Measurements from ENCODE around the gene FEZ2. TPM values are rescaled to one million over a fixed set of nuclear protein-coding genes. Genes with fewer than 3 reads are reported as not detected.

Gene FEZ2
- total RNA-seq, 1 experiment from 2014 or later: 26.5 TPM

DNA sequence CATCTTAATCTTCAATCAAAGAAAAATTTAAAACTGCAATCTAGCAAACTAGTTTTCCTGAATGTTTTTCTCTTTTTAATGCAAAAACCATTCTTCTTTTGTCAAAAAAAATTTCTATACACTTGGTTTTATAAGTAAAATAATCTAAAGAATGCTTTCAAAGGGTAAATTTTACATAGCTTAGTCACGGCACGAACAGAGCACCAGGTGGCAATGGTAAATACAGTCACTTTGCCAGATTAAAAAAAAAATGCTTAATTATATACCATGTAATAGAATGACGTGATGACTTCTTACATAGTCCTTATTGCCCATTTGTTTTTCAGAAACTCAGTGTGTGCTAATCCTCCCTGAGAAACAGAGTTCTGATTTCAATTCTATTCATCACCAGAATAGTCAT lies 10.4 kb downstream of the FEZ2 start:
- no peak for DNase-seq (ENCODE audit: low spot score)

DNA sequence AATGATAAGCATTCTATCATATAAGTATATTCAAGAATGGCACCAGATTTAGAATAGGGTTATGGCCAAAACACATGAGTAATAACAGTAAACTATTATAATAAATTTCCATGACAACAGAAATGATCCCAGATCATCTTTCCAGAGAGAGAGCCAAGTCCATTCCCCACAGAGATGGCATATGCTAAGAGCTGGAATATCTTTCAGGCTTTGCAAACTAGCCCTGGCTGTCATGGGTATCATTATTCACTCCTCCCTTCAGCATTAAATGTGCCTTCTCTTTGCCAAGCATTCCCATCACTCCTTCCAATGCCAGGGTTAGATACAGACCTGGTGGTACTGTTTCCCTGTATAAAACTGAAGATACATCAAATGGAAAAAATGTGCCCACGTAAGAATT lies 10.9 kb downstream of the FEZ2 start:
- no peak for DNase-seq (ENCODE audit: low spot score)

DNA sequence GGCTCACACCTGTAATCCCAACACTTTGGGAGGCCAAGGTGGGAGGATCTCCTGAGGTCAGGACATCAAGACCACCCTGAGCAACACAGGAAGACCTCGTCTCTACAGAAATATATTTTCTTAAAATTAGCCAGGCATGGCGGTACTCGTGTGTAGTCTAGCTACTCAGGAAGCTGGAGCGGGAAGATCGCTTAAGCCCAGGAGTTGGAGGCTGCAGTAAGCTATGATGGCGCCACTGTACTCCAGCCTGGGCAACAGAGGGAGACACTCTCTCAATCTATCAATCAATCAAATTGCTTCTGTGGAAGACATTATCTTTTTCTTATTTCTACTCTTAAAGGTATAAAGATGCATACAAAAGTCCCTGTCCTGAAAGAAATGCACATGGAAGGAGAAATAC lies 11.3 kb downstream of the FEZ2 start:
- no peak for DNase-seq (ENCODE audit: low spot score)

DNA sequence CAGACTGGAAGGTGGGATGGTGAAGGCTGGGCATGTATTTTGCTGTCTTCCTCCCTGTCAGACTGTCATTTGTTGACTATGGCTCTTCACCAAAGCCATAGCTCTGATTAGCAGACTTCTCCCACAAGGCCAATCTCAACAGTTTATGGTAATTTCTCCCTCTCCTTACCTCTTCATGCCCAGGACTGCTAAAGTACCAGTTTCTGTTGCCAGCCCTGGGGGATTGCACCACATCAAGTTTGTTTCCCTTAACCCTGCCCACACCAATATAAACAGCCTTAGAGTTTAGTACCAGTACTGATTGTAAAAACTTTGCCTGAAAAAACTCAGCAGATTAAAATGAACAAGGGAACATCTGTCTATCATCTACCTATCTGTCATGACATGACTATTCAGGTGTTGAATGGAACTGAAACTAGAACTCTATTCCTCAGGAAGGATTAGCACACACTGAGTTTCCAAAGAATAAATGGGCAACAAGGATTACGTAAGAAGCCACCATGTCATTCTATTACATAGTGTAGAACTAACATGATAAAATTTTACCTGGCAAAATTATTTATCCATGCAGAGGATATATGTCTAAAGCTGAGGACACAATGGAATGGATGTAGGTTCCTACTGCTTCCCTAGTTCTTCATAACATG lies 13.7 kb downstream of the FEZ2 start:
- no peak for DNase-seq (ENCODE audit: low spot score)

DNA sequence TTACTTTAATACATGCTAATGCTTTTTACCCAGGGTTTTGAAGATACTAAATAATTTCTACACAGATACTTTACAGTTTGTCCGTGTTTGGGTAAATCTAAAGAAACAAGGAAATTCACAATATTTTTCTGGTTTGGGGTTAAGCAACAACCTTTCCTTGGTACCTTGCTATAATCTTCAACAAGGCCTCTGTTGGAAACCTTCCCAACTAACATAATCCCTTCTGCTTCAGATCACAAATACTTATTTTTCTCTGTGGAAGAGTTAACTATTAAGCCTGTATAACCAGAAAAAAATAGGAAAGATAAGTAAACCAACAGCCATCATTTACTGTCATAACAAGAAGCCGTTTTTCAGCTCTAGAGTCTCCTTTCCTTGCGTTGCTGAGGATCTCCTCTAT lies 15.0 kb downstream of the FEZ2 start:
- no peak for DNase-seq (ENCODE audit: low spot score)

DNA sequence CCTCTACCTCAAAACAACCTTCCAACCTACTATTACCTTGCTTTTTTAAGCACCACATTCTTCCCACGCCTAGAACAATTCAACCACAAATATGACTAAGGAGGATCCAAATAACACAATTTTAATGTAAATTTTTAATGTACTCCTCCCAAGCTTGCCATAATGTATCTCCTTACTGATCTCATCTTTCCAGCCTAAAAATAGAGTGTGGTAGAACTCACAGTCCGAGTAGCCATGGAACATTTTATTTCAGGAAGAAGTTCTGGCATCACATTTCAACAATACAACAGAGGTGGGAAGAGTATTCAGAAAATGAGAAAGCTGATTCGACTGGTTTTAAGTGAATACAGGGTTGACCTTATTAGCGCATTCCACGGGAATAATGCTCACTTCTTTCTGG lies 15.4 kb downstream of the FEZ2 start:
- no peak for DNase-seq (ENCODE audit: low spot score)

DNA sequence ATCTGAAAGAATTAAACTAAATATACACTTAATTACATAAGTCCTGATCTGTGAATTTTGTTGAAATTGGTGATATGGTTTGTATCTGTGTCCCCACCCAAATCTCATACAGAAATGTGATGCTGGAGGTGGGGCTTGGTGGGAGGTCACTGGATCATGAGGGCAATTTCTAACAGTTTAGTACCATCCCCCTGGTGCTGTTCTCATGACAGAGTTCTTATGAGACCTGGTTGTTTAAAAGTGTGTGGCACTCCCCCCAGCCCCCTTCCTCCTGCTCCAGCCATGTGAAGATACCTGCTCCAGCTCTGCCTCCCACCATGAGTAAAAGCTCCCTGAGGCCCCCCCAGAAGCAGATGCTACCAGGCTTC lies 18.7 kb downstream of the FEZ2 start:
- no peak for DNase-seq (ENCODE audit: low spot score)

DNA sequence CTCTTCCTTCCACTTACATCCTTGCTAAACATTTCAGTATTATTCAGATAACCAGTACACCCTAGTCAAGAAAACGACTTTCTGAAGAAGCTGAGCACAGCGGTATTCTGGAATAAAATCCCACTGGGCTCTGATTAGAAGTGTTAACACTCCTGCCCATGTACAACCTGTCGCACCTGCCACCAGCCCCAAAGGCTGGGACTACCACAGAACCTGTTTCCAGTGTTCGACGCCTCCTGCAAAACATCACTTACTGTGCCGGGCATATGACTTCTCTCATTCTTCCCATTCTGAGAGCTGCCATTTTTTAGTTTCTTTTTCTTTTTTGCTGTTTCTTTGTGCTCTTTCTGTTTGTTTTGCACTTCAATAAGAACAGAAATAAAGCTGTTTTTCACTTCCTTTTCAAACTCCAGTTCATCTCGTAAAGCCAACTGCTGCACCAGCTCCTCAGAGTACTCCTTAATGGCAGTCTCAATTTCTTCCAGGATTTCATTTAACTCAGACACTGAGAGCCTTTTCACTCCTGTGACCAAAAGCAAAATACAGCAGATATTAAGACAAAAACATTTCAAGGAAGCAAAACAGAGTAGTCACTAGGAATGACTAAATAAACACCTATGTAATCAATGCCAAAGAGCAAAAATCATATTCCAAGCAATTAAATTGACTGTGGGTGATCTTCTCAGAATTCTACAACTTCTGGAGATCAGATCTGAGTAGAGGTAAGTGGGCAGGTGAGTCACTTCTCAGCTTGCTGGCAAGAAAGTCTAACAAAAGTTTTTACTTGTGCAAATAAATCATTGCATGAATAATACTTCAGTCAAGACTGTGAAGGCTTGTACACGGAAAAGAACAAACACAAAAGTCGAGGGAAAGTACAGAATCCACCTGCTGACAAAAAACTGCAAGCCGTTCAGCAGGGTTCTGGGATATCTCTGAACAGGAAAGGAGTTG lies 19.3 kb downstream of the FEZ2 start:
- DNase-seq (ENCODE audit: low spot score): no peak

DNA sequence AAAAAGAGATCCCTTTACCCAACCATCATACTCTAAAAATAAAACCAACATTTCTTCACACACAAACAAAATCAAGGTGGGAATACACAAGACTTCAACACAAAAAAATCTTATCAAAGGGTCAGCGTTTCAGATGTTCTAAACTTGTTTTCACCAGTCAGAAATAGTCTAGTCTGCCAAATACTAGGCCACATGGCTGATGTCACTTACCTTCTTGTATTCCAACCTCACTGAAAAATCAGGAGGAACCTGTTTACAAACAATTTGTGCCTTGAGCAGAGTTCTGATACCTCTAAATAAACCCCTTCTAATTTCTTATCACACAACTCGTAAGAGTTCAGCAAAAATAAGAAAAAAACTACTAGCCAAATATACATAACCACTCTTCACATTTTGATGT lies 20.1 kb downstream of the FEZ2 start:
- DNase-seq (ENCODE audit: low spot score): no peak

DNA sequence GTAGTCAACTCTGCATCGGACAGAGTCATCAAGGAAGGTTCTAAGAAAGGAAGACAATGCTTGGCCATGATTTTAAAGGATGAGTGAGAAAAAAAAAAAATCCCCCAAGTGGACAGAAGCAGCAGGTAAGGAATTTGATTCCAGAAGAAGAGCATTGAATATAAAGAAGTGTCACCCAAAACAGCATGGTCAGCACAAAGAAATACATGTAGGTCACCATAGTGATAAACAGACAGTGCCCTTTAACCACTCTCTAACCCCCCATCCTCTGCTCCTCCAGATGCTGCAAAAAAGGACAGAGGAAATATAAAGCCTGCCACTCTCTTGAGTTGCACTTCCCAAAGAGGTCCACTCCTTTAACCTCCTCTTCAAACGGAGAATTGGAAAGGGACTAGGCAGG lies 23.4 kb downstream of the FEZ2 start:
- DNase-seq (ENCODE audit: low spot score): no peak

DNA sequence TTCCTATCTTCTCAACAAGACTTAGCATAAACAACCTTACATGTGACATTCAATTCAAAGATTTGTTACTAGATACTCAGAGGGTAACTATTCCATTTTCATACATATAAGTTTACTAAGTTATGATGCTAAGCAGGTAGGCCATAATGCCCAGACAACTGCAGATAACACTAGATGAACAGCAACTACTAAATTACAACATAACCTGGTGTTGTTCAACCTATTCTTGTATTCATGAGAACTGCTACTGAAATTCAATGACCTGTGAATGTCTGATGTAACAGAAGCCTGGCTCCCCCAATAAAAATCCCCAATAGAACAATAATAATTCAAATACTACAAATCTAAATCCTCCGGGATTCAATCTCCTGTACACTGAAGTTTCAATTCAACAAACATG lies 24.8 kb downstream of the FEZ2 start:
- DNase-seq (ENCODE audit: low spot score): no peak

DNA sequence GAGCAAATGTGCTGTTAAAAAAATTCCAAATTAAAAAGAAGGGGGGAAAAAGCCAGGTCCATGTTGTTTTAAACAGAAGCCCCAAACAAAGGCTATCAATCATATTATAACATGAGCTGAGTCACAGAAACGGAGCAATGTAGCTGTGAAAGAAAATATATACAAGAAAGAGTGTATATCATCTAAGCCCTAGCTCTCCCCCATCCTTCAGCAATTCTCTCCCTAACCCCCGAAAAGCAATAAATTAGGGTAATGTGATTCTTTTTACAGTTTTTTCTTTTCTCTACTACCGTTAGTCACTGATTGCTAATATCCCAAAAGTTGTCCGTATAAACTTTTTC lies 25.3 kb downstream of the FEZ2 start:
- DNase-seq (ENCODE audit: low spot score): no peak

DNA sequence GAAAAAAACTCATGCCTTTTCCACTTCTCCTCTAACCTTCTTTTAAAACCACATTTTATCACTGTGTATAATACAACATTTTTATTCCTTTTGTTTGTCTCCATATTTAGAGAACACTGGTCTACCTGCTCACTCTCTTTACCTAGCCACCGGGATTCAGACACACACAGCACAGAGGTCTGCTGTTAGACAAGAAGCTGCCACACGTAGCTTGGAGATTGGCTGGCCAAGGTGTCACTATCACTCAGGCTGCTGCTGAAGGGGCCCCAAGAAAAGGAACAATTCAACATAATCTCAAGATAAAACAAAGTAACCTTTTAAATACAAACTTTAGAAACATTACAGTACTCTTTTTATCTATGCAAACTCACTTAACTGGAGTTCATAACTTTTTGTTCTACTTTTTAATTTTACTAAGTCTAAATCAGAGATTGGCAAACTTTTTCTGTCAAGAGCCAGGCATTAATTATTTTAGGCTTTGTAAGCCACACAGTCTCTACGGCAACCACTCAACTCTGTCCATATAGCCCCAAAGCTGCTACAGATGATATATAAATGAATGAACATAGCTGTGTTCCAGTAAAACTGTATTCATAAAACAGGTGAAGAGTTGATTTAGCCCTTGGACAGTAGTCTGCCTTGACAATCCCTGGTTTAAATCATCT lies 25.8 kb downstream of the FEZ2 start:
- no peak for DNase-seq (ENCODE audit: low spot score)

DNA sequence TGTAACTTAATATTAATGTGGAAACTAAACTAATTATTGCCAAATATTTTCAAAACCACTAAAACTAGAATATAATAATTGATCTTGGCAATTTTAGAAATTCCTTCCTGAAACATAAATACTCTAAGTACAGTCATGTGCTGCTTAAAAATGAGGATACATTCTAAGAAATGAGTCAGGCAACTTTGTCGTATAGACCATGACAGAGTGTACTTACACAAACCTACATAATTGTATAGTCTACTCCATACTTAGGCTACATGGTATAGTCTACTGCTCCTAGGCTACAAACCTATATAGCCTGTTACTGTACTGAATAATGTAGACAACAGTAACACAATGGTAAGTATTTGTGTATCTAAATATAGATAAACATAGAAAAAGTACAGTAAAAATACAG lies 27.6 kb downstream of the FEZ2 start:
- no peak for DNase-seq (ENCODE audit: low spot score)

DNA sequence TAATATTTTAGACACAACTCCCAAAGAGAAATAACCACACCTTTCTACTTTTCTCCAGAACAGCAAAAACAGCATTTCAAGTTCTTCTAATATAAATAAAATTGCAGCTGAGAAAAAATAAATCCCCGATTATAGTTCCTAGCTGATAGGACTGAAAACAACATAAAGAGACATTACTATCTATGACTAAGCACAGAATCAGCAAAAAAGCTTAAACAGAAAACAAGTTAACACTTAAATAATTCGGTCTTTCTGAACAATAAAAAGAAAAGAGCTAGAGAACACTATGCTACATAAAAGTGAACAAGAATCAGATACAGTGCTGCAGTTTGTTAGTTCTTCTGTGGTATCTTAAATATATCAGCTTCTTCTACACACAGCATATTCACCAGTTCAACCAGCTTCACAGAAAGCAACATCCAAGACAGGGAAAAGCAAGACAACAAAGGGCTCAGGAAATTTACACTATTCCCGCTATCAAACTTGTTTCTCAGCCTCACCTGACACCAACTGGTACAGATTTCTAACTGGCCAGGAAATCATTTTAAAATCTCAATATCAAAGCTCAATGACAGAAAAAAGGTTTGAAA lies 28.6 kb downstream of the FEZ2 start:
- DNase-seq (ENCODE audit: low spot score): no peak

DNA sequence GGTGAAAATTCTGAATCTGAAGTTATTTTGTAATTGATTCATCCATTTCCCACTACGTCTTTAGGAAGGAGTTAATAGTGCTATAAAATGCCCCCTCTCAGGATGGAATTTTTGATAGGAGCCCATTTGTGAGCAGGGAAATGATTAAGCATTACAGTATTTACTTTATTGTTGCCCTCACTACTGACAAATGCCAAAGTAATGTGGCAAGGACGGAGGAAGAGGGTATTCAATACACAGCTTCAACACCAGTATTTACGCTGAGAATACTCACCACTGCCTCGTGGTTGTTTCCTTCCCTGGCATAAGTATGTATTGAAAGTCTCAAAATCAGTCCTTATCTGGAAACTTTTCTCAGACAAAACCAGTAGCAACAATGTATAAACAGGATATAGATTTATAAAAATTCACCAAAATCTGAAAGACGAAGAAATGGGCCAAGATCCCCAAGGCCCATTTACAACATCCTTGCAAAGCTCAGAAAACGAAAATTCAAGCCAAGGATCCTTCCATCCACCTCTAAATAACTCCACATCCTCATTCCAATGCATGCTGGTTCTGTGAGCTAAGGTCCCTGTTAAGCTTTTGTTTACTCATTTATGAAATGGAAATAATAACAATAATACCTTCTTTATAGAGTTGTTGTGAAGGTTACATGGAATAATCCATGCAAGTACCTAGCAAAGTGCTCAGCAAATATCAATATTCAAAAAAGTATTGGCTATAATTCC lies 29.3 kb downstream of the FEZ2 start:
- DNase-seq (ENCODE audit: low spot score): peak; percentile 6

DNA sequence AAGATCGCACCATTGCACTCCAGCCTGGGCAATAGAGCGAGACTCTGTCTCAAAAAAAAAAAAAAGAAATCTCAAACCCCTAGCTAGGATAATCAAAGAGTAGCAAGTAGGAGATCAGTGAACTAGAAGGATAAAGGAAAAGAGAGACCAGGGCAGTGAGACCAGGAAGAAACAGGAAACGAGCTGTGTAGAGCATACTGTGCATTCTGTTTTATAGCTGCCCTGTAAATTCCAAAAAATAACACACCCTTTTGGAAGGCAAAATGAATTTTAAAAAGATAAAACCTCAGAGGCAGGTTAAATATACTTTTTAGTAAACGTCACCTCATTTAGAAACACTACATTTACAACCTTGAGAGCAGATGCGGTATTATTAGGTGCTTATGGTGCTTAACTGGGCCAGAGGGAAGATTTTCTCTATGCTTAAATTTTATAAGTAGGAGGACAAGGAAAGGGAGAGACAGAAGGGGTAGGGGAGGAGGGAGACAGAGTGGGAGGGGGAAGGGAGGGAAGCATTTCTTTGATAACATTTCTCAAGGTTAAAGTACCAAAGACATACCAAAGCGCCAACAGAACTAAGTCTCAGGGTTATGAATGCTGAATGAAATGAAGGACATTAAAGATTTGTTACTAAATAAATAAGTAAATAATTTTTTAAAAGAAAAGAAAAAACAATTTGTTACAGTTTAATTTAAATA lies 30.1 kb downstream of the FEZ2 start:
- no peak for DNase-seq (ENCODE audit: low spot score)

DNA sequence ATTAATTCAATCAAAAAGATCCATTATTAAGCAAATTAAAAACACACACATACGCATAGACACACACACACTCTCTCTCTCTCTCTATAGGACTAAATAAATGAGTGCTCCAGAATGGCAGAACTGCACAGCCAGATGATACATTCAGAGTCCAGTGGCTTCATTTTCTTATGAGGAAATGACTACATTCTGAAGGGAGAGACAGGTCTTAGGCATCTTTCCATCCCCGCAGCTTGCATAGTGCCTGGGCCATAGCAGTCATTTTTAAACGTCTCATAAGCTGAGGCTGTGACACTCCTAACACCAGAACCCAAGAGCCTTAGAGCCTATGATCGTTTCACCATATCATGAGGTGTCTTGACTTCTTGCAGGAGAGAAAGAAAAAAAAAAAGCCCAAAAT lies 31.1 kb downstream of the FEZ2 start:
- DNase-seq (ENCODE audit: low spot score): no peak

DNA sequence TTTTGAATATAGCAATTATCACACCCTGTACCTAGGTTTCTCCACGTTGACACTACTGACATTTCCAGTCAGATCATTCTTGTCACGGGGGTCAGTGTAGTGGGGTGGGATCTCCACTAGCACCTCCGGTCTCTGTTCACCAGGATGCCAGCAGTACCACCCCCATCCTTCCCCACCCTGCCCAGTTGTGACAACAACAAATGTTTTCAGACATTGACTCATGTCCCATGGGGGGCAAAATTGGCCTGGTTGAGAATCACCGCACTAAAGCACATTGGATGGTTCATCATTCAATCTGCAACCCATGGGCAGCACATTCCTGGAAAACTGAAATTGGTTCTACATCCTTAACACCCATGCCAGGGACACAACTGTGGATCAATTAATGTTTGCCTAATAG lies 32.3 kb downstream of the FEZ2 start:
- no peak for DNase-seq (ENCODE audit: low spot score)

DNA sequence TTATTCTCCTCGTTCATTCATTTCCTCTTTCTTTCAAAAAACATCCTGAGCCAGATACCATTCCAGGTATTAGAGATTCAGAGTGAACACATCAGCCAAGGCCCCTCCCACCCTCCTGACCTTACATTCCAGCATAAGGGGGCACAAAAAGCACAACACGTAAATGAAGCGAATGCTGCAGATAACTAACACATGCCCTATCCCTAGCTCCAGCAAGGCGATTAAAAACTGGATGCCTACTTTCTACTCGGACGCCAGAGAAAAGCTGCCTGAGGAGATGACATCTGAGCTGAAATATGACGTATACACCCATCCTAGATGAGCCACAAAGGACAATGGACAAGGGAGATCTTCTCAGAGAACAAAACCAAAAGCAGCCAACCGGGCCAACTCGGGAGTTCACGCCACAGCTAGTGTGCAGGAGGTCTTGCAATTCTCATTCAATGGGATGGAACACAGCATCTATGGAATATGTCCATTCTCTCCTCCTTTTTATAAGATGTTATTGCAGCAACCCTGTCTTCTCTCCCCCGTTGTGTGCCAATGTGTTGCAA lies 33.5 kb downstream of the FEZ2 start:
- DNase-seq (ENCODE audit: low spot score): no peak

DNA sequence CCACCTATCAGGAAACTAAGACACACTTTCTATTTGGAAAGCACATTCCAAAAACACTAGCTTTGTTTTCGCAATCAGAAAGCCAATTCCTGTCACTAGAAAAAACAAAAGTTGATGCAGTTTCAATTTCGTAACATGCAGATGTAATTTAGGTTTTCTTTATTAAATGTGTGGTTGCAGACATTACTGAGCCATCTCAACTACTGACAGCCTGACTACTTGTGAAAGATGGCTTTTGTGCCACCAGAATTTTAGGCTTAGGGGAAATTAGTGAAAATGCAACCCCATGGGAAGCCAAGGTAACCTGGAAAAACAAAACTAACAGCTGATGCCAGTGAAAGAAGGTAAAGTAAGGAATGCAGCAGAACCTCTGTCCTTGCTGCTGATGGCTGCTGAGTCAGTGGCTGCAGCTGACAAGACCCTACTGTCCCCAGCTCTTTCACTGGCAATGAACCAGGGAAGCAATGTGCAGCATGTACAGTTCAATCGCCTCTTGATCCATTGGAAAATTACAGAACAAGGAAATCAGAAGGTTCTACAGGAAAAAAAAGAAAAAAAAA lies 34.9 kb downstream of the FEZ2 start:
- no peak for DNase-seq (ENCODE audit: low spot score)

All from H4 (cell line).